Measurements from ENCODE around the gene FGD1. TPM values are rescaled to one million over a fixed set of nuclear protein-coding genes. Genes with fewer than 3 reads are reported as not detected.

FGD1 gene
- polyA plus RNA-seq, 5 donors: 13.4 to 21.7 (median 17.9) TPM

- DNase-seq: no peak
These were observed 82.3 kb downstream of the FGD1 start for GRCh38 chrX:54413753-54414152.

- DNase-seq: no peak
These were observed 84.3 kb downstream of the FGD1 start for GRCh38 chrX:54411732-54412131.

DNA sequence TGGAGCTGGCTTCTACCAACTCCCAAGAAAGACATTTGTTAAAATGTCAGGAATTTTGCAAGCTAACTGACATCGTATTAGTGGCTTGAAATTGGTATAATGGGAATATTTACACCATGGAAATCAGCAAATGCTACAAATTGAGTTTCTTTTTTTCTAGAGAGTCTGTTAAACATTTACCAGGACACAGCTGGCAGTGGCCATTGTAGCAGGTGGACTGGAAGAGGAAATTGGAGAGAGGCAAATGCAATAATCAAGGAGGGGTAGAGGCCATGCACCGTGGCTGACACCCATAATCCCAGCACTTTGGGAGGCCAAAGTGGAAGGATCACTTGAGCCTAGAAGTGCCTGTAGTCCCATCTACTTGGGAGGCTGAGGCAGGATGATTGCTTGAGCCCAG, 88.8 kb downstream of the FGD1 start:
- no peak for DNase-seq

GRCh38 chrX:54397113-54397512, 98.9 kb downstream of the FGD1 start:
- no peak for DNase-seq

Other genes starting within 250 kb of the FGD1 start
- gene WNK3, start 138.2 kb downstream of the FGD1 start, polyA plus RNA-seq (ENCODE audit: insufficient read depth in 1 of 5, insufficient read length in 5 of 5, low replicate concordance in 1 of 5): 1 to 10 TPM; 3.6 to 6.2 (median 5.5) TPM
- gene TSR2, start 55.8 kb downstream of the FGD1 start, polyA plus RNA-seq (ENCODE audit: insufficient read depth in 1 of 5, insufficient read length in 5 of 5, low replicate concordance in 1 of 5): 10 to 100 TPM; 37.6 to 50.0 (median 43.8) TPM
- 10 to 100 TPM; 13.5 to 23.6 (median 17.1) TPM for gene GNL3L, start 34.0 kb upstream of the FGD1 start, polyA plus RNA-seq (ENCODE audit: insufficient read depth in 1 of 5, insufficient read length in 5 of 5, low replicate concordance in 1 of 5)